HL-60 (cell line): ENCODE data around the gene KDM5C.

Experiments
- POLR2AphosphoS5 ChIP-seq: IDR thresholded peaks from 2 replicates; pipeline ENCODE4 v1.6.1; 2012; ENCODE audit warnings: low read depth
- TF ChIP-seq, protein P1 (sequence below): IDR thresholded peaks from one replicate; pipeline ENCODE4 v1.5.1; 2011; ENCODE audit warnings: low read length, control low read depth, inconsistent platforms; ENCODE audit not compliant: insufficient read depth

- TF ChIP-seq, protein P1, sequence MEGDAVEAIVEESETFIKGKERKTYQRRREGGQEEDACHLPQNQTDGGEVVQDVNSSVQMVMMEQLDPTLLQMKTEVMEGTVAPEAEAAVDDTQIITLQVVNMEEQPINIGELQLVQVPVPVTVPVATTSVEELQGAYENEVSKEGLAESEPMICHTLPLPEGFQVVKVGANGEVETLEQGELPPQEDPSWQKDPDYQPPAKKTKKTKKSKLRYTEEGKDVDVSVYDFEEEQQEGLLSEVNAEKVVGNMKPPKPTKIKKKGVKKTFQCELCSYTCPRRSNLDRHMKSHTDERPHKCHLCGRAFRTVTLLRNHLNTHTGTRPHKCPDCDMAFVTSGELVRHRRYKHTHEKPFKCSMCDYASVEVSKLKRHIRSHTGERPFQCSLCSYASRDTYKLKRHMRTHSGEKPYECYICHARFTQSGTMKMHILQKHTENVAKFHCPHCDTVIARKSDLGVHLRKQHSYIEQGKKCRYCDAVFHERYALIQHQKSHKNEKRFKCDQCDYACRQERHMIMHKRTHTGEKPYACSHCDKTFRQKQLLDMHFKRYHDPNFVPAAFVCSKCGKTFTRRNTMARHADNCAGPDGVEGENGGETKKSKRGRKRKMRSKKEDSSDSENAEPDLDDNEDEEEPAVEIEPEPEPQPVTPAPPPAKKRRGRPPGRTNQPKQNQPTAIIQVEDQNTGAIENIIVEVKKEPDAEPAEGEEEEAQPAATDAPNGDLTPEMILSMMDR, result no peak
- no peak for TF ChIP-seq POLR2AphosphoS5
Observed at GRCh38 chrX:53247928-53248327, 22.9 kb upstream of the KDM5C start.
